GM12892 (cell line): ENCODE results near the gene PDE3B.

ENCODE experiments used
- POLR2A ChIP-seq: IDR thresholded peaks from 2 replicates; pipeline ENCODE4 v1.6.1; 2011; ENCODE audit warnings: low read depth, low read length, control low read depth
- POLR2AphosphoS5 ChIP-seq: IDR thresholded peaks from 2 replicates; pipeline ENCODE4 v1.6.1; 2011; ENCODE audit warnings: low read depth, low read length, control low read depth
- TAF1 ChIP-seq: IDR thresholded peaks from 2 replicates; pipeline ENCODE4 v1.6.1; 2011; ENCODE audit warnings: low read depth, mild to moderate bottlenecking, control low read depth, low read length, borderline replicate concordance

DNA sequence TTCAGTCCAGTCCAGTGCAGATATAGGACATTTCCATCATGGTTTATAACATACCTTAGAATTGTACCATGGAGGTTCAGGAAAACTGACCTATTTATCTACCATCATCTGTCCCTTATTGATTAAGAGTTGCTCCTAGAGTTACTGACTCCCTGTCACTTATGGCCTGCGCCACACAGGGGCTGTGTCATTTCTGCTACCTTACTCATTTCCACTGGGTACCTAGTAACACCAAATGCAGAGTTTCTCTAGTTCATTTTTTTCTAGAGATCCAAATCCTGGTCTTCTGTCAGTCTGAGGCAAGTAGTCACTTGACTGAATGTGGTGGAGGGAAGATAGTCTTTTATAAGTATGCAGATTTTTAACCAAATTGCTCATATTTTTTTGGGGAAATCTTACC, 59.2 kb downstream of the PDE3B start:
- TF ChIP-seq POLR2AphosphoS5, result no peak
- no peak for TF ChIP-seq TAF1
- no peak for TF ChIP-seq POLR2A
